ENCODE measurements around the gene LY6G6D.

Gene LY6G6D, protein sequence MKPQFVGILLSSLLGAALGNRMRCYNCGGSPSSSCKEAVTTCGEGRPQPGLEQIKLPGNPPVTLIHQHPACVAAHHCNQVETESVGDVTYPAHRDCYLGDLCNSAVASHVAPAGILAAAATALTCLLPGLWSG

DNA sequence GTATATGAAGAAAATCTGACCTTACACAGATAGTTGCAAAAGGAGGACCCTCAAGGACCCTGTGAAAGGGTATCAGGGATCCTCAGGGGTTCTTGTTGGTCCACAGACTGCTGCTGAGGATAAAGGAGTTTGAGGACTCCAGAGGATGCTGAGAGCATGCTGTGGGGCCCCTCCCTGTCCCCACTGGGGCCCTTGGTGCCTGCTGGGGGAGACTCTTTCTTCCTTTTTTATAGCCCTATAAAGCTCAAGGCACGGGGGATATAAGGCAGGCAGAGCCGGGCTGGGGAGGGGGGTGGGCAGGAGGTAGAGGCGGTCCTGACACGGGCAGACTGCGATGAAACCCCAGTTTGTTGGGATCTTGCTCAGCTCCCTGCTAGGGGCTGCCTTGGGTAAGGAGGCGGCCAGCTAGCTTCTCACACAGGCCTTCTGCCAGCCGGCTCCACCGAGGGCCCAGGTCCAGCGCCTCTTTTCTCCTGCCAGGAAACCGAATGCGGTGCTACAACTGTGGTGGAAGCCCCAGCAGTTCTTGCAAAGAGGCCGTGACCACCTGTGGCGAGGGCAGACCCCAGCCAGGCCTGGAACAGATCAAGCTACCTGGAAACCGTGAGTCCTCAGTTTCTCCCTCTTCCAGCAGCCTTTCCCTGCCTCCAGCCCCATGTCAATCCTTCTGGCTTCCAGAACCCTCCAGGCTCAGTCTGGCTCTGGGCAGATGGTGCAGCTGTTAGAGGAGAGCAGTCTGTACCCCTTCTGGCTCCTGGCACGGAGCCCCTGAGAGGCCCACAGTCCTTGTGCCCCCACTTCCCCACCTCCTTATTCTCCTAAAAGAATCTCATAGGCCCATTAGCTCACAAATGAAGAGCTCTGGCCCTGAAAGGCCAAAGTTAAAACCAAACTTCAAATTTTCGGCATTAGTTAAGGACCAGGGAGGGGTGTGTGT is at the start of gene LY6G6D:
TSS of gene LY6G6D (plus strand) at position 327 of the 937 bp plus-strand sequence. CDS start at position 335, 8 bp downstream.
- DNase-seq: no peak

DNA sequence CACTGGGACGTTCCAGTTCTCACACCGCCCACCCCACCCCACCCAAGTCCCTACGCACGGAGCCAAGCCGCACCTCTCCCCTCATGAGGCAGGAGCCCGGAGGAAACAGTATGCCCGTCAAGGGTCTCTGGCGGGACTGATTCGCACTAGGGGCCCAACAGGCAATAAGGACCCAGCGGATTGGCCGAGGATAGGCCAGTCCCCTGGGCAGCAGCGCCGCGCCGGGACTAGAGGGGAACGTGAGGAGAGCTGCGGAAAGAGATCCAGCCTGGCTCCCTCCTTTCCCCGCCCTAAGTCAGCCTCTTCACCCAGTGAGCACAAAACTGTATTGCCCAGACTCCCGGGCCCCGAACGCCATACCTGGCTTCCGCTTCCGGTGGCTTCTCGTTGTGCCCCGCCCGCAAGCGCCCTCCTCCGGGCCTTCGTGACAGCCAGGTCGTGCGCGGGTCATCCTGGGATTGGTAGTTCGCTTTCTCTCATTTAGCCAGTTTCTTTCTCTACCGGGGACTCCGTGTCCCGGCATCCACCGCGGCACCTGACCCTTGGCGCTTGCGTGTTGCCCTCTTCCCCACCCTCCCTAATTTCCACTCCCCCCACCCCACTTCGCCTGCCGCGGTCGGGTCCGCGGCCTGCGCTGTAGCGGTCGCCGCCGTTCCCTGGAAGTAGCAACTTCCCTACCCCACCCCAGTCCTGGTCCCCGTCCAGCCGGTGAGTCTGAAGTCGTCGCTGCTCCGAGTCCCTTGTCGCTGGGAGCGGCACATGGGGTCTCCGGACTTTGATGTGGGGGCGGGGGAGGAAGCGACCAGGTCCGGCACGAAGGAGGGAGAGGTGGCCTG is 49.4 kb upstream of the LY6G6D start, which contains the start of gene CSNK2B:
TSS of gene CSNK2B (plus strand) at position 580 of the 836 bp plus-strand sequence. CDS start 752 bp downstream, outside the sequence.
- DNase-seq: peak; percentile 94

DNA sequence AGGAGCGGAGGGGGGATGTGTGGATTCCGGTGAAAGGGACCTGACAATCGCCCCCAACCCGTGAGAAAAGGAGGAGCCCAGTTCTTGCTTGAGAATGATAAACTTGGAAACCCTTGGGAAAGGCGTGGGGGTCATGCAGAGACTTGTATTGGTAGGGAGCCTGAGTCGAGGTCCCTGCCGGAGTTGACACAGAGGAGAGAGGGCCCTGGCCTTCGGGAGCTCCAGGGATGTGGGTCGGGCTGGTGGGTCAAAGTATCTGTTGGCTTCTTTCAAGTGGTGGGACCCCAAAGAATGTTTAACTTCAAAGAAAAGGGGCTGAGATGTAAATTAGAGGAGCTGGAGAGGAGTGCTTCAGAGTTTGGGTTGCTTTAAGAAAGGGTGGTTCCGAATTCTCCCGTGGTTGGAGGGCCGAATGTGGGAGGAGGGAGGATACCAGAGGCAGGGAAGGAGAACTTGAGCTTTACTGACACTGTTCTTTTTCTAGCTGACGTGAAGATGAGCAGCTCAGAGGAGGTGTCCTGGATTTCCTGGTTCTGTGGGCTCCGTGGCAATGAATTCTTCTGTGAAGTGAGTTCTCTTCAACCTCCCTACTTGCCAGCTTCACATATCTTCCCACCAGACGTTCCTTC is 48.7 kb upstream of the LY6G6D start:
- DNase-seq: no peak

DNA sequence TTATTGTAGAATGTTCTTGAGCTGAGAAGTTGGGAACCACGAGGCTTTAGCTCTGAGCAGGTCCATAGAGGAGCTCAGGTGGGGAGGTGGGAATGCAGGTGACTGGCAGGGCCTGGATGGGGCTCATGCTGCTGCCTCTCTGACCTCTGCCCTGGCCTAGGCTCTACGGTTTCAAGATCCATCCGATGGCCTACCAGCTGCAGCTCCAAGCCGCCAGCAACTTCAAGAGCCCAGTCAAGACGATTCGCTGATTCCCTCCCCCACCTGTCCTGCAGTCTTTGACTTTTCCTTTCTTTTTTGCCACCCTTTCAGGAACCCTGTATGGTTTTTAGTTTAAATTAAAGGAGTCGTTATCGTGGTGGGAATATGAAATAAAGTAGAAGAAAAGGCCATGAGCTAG is 45.5 kb upstream of the LY6G6D start, which contains the start of gene LY6G5B:
TSS of gene LY6G5B (plus strand) at position 301 of the 400 bp plus-strand sequence. CDS start 975 bp downstream, outside the sequence.
- no peak for DNase-seq

DNA sequence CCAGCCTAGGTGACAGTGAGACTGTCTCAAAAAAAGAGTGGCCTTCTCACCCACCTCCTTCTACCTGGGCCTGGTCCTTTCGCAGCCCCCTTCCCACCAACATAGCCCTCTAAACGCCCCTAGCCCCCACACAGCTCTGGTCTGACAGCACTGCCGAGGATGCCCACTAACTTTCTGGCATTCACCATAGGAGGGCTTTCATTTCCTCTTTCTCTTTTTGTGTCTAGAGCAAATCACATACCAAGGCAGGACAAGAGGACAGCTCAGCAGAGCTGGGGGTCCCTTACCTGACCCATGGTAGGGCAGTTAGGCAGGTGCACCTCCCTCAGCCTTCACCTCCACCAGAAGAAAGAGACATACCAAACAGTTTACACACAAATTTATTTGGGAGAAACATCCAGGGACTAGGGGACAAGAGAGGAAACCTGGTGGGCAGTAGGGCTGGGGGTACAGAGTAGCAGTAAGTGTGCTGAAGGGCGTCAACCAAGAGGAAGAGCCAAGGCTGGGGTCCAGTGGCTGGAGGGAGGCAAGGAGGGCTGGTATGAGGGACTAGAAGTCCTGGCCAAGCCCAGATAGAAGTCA is 38.7 kb upstream of the LY6G6D start:
- DNase-seq: no peak

DNA sequence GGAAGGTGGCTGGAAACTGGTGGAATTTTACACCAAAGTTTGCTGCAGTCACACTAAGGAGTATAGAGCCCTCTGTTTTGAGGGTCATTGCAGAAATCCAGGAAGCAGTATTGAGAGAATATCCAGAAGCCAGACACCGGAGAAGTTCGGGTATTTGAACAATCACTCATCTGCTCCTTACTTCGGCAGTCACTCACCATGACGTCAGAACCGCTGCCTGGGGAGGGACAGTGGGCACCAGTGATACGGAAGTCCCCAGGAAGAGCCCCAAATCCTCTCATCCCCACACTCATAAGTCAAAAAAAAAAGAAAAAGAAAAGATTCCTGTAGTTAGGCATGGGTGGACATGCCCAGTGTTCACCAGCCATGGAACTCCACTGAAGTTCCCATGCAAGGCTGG is 38.2 kb upstream of the LY6G6D start:
- no peak for DNase-seq

DNA sequence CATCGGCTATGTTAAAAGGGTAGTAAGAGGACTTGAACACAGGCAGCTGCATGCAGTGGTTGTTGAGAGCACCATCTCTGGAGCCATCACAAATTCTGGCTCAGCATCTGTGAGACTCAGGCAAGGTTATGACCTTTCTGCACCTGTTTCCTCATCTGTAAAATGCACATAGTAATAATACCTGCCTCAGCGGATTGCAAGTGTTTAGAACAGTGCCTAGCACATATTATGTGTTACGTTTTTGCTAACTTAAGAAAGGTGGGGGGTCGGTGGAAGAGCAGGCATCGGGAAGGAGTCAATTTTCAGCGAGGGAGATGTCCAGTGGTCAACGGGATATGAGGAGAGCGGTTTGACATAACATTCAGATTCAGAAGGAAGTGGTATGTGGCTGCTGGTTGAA is 37.2 kb upstream of the LY6G6D start:
- DNase-seq: no peak

DNA sequence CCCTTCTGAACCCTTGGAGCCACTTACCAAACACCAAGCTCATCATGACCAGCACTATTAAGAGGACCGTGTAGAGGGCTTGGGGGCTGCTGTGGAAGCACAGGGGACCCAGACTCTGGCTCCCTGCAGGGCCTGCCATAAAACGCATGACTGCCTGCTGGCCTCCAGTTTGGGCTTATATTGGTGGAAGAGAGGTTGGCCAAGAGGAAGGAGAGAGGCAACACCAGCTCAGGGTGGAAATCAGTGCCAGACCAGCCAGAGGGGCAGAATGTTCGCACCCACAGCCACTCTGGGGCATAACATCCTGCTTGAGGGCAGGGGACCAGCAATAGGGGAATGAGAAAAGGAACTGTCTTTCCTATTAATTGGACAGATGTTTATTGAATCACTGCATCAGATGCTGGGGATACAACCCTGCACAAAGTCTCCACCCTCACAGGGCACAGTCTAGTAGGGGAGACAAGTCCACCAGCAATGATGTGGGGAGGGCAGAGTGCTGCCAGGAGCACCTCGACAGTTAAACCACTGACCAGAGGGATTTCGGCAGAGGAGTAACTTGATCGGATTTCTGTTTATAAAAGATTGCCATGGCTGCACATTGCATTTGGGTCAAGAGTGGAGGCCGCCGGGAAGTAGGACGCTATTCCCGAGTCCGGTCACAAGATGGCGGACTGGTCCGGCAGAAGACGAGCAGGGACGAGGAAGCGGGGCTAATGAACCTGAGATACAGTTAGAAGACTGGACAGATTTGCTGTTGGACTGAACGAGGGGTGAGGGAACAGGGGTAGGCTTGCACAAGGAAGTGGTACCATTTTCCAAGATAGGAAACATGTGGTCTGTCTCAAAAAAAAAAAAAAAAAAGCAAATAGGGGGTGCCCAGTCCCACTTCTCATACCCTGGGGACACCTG is 34.7 kb upstream of the LY6G6D start, which contains the start of gene LY6G5C:
TSS of gene LY6G5C (minus strand) at position 842 of the 909 bp plus-strand sequence. CDS start at position 148, 694 bp downstream.
- DNase-seq: peak; percentile 66

DNA sequence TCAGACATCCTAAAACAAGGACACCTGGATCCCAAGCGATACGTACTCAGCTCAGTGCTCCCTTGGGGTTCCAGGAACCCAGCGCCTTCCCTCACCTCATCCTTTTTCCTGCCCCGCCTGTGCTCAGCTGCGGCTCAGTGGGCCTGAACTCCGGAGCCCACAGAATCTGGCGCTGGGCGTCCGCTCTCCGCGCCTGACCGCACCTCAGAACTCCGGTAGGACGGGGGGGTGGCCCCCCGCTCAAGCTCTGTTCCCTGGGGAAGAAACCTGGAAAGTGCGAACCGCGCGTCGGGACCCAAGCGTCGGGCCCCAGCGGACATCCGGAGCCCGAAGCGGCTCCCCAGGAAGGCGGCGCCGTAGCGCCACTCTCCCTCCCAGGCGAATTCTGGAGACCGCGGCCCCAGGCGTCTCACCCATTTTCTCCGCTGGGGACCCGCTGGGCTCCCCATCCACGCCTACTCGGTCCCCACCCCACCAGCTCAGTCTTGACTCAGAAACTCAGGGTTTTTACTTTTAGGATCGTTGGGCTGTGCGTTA is 33.9 kb upstream of the LY6G6D start:
- DNase-seq: peak; percentile 51

DNA sequence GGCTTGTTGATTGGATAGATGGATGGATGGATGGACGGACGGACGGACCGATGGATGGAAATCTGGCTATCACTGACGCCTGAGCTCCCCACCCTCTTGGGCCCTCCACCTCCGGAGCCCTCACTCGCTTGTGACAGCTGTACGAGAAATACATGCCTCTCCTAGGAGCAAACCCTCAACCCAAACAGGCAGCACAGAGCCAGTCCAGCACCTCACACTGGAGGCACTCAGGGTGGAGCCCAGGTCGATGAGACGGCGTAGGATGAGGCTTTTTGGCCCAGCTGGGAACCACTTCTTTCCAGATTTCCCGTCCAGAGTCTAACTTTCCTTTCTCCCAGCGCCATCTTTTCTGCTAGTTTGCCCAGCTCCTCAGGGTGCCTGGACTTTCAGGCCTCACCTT is 31.6 kb upstream of the LY6G6D start:
- no peak for DNase-seq

DNA sequence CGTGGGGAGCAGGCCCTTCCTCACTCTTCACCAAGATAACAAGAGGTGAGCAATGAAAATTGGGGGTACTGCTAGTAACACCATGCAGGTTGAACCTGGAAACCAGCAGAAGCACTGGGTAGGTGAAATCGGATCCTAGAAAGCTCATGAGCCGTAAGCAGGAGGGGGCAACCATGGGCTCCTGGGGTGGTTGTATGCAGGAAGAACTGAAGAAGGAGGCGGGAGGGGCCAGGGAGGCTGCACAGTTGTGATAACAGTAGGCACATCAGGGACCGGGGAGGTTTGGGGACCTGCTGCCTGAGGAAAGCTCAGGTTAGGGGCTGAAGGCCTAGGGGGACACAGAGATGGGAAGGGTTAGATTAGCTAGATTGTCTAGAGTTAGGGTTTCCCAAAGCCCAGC is 28.7 kb upstream of the LY6G6D start:
- DNase-seq: no peak

DNA sequence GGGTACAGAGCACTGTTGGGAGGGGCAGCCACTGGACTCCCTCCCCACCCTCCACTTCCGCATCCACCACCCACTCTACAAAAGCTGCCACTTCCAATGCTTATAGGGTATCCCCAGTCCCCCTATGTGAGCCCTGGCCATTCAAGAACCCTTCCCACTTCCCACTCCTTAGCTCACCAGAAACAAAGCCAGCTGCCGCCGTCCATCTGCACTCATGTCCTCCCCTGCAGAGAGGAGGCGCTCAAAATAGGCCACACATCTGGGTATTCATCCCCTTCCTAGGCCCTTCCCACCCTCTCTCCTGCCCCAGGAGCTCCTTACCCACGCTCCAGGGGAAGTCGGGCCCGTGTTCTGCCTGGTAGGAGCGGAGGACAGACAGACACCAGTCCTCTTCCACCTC is 27.8 kb upstream of the LY6G6D start:
- no peak for DNase-seq

DNA sequence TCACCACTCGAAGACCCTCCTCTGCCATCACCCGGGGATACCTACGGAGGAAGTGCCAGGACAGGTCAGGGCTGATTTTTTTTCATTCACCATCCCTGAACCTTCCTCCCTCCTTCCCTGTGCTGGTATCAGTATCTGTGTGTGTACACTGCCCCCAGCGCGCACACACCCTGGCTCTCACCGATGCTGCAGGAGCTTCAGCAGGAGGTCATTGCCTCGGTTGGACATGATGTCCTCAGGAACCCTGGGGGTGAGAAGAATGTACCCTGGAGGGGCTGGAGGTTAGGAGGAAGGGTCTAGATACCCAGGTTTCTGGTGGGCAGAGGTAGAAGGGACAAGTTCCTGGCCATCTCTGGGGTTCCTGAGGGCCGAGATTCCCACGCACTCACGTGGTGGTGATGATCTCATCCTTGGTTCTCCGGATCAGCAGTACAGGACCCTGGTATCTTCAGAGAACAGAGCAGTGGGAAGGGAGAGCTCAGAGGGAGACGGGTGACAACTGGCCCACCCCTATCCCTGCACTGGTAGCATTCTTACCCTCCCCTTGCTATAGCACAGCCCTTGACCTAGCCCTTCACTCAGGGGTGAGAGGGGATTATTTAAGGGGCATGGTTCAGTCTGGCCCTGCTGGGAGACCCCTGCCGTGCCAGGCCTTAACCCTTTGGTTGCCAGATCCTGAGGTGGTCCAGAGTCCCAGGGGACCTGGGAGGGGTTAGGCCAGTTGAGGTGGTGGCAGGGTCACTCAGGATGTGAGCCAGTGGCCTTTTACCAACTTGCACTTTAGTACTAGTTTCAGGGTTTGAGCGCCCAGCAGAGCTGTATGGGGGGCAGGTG is 27.1 kb upstream of the LY6G6D start:
- no peak for DNase-seq

DNA sequence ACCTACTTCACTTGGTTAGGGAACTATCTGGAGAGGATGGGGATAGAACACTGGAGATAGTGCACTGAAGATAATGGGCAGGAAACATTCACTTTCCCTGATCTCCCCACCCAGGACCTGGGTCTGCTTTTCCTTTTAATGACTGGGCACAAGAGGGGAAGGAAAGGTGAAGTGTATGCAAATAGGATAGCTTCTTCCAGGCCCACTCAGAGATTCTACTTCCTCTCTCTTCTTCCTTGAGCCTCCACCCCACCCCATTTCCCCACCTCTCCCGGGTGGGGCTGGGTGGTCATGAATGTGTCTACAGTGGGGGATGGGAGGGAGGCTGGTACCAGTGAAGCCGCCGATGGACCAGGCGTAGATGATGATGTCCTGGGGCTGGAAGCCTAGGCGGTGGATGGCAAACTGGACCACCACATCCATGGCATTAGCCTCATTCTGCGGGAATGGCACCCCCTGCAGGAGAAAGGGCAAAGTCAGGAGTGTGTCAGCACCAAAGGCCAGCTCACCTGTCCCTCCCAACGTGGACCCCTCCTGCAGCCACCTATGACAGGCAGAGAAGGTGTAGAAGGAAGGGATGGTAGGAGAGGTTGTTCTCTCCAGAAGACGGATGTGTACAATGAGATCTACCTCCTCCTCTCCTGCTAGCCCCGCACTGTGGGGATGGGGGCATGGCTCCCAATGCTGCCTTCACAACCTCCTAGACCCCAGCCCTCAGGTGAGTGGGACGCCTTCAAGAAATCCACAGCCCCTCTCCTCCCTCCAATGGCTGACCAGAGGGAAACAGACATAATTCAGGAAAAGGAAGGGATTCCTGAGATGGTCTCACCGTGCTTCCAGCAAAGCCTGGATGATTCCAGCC is 25.7 kb upstream of the LY6G6D start:
- DNase-seq: no peak

DNA sequence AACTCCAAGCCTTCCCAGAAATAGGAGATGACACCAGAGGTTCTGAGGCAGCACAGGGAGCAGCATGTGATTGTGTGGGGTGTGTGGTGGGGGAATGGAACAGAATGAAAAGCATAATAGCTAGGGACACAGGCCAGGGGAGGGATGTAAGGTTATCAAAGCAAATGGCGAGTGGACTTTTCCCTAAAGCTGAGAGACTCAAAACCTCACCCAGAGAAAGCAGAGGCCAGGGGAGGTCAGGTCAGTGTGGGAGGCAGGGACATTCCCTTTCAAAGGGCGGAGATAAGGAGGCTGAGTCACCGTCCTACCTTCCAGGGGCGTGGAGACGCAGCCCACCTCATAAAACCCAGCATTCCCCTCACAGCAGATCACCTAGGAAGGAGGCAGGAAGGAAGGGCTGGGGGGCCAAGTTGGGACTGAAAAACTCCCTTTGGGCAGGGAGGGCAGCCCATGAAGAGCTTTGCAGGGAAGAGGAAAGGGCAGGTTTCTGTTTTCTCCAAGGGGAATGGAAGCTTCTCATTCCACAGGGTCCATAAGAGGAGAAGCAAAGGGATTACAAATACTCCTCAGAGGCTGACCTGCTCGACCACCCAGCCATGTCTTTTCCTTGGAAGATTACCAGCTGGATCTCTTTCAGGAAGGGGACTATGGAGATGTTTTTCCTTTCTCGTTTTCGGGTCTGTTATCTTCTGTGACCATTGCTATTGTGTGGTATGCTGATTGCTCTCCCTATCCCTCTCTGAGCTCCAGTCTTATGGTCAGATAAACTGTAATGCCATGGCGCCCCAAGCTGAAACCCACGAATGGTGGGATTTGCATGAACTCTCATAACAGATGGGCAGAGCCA is 24.7 kb upstream of the LY6G6D start:
- no peak for DNase-seq

DNA sequence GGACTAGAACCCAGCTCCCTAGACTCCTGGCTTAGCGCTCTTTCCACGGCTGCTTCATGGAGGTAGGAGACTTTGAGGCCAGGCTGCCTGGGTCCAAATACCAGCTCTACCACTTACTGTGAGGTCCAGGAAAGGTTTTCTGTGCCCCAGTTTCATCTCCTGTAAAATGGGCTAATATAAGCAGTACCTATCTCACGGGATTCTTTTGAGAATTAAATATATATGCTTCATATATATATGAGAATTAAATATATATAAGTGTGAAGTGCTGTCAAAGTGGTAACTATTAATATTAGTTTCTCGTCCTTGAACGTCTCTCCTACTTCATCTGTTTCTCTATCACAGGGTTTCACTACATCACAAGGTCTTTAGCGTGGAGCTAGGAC is 24.1 kb upstream of the LY6G6D start:
- no peak for DNase-seq

DNA sequence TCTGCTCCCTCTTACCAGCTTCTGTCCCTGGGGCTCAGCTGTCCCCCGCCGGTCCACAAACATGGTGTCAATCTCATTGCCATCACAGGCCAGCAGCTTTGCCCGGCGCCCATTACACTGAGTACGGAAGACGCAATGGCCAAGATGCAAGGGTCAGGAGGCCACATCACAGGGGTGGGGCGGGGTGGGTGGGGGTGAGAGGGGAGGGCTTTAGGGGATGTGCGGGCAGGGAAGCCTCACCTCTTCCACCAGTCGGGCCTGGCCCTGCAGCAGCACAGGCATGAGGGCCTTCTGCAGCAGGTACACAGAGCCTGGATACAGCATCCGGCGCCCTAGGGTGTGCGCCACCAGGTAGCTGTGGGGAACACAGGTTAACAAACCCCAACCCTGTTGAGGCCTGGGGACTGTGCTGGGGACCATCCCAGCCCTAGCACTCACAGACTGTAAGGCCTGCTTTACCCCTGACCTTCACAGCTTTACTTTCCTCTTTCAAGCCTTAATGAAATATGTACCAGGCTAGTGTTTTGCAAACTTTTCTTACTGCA is 23.5 kb upstream of the LY6G6D start:
- no peak for DNase-seq

DNA sequence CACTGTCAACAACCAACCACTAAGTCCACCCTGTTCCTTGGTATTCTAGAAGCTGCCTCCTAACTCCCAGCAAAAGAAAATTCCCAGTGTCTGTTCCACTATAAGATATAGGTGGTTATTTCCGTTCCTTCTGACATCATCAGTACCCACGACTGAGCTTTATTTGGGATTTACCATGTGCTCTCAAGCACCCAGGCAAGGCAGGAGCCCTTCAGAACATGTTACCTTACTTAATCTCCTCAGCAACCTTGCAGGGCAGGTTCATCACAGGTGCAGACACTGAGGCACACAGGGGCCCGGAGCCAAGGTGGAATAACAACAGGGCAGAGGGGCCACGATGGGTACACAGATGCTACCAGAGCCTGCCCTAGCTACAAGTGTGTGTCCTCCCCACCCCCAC is 22.8 kb upstream of the LY6G6D start:
- DNase-seq: no peak
